Measurements from ENCODE around the gene PPP1R1C.

GRCh38 chr2:181962142-181962541 is 23.5 kb upstream of the PPP1R1C start:
- TF ChIP-seq, protein P1, sequence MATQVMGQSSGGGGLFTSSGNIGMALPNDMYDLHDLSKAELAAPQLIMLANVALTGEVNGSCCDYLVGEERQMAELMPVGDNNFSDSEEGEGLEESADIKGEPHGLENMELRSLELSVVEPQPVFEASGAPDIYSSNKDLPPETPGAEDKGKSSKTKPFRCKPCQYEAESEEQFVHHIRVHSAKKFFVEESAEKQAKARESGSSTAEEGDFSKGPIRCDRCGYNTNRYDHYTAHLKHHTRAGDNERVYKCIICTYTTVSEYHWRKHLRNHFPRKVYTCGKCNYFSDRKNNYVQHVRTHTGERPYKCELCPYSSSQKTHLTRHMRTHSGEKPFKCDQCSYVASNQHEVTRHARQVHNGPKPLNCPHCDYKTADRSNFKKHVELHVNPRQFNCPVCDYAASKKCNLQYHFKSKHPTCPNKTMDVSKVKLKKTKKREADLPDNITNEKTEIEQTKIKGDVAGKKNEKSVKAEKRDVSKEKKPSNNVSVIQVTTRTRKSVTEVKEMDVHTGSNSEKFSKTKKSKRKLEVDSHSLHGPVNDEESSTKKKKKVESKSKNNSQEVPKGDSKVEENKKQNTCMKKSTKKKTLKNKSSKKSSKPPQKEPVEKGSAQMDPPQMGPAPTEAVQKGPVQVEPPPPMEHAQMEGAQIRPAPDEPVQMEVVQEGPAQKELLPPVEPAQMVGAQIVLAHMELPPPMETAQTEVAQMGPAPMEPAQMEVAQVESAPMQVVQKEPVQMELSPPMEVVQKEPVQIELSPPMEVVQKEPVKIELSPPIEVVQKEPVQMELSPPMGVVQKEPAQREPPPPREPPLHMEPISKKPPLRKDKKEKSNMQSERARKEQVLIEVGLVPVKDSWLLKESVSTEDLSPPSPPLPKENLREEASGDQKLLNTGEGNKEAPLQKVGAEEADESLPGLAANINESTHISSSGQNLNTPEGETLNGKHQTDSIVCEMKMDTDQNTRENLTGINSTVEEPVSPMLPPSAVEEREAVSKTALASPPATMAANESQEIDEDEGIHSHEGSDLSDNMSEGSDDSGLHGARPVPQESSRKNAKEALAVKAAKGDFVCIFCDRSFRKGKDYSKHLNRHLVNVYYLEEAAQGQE (IDR thresholded peaks at IDR 0.05; ENCODE audit: borderline replicate concordance) = no peak
- TF ChIP-seq RAD21 (conservative IDR thresholded peaks at IDR 0.05) (no peak), EP300 (conservative IDR thresholded peaks at IDR 0.05; ENCODE audit: poor library complexity, severe bottlenecking) (no peak), EZH2 (IDR thresholded peaks at IDR 0.05; ENCODE audit: borderline replicate concordance, insufficient read depth, low read length, poor library complexity, severe bottlenecking) (no peak), TAF1 (IDR thresholded peaks at IDR 0.05; ENCODE audit: low read depth) (no peak)
- TF ChIP-seq, protein P2, sequence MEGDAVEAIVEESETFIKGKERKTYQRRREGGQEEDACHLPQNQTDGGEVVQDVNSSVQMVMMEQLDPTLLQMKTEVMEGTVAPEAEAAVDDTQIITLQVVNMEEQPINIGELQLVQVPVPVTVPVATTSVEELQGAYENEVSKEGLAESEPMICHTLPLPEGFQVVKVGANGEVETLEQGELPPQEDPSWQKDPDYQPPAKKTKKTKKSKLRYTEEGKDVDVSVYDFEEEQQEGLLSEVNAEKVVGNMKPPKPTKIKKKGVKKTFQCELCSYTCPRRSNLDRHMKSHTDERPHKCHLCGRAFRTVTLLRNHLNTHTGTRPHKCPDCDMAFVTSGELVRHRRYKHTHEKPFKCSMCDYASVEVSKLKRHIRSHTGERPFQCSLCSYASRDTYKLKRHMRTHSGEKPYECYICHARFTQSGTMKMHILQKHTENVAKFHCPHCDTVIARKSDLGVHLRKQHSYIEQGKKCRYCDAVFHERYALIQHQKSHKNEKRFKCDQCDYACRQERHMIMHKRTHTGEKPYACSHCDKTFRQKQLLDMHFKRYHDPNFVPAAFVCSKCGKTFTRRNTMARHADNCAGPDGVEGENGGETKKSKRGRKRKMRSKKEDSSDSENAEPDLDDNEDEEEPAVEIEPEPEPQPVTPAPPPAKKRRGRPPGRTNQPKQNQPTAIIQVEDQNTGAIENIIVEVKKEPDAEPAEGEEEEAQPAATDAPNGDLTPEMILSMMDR (IDR thresholded peaks at IDR 0.05; ENCODE audit: poor library complexity, severe bottlenecking) = no peak

Data from neural cell (in vitro differentiated cells).